IPS-NIHi11 (cell line): Measurements from ENCODE around the gene SDK1.
"Not testable (repeated sequence)": the region's sequence is repeated elsewhere in the genome, so short reads cannot be mapped to it uniquely, and the experiment has no call there.

Experiments used
- DNase-seq: peaks from one replicate; pipeline ENCODE4 v3.0.0; 2012; ENCODE audit warnings: mixed read lengths, low spot score

Gene SDK1

GRCh38 chr7:4271716-4272015 is 970.6 kb downstream of the SDK1 start:
- DNase-seq, result no peak

GRCh38 chr7:4272141-4272540 is 971.1 kb downstream of the SDK1 start:
- no peak for DNase-seq

- DNase-seq, result no peak
Measured at GRCh38 chr7:4273566-4274230, 972.6 kb downstream of the SDK1 start.

GRCh38 chr7:4274286-4274685 is 973.2 kb downstream of the SDK1 start:
- no peak for DNase-seq

GRCh38 chr7:4277936-4278335 is 976.9 kb downstream of the SDK1 start:
- DNase-seq, result no peak

DNA sequence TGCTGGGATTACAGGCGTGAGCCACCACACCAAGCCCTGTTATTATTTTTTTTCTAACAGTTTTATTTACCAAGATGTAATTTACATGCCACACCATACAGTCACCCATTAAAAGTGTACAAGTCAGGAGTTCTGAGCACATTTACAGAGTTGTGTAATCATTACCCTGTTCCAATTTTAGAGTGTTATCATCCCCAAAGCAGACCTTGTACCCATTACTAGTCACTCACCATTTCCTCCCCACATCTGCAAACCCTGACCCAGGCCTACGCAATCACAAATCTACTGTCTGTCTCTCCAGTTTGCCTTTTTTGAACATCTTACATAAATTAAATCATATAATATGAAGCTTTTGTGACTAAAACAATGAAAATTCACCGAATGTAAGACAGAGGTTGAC is 978.2 kb downstream of the SDK1 start:
- no peak for DNase-seq

DNA sequence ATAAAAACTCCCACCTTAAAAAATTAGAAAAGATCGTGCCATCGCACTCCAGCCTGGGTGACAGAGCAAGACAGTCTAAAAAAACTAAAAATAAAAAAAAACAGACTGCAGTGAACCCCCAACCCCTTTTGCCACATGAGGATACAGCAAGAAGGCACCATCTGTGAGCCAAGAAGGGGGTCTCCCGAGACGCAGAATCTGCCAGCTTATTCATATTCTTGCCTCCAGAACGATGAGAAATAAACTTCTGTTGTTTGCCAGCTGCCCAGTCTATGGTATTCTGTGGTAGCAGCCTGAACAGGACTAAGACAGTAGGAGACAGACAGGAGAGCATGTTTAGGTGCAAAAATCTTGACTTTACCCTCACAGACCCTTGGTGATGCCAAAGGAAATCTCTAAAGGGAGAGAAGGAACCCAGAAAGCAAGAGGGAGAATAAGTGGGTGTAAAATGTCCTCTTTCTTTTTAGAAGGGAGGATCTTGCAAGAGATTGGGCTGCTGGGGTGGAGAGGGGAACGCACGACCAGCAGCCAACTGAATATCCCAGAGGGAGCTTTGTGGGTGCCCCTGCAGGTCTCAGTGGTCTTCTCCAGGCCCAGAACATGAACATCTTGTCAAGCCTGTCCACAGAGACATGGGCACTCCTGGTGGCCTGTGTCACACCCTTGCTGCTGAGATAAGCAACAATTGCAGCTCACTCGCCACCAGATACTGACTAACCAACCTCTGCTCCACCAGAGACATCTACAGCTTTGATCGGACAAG is 980.4 kb downstream of the SDK1 start:
- DNase-seq, result no peak

DNA sequence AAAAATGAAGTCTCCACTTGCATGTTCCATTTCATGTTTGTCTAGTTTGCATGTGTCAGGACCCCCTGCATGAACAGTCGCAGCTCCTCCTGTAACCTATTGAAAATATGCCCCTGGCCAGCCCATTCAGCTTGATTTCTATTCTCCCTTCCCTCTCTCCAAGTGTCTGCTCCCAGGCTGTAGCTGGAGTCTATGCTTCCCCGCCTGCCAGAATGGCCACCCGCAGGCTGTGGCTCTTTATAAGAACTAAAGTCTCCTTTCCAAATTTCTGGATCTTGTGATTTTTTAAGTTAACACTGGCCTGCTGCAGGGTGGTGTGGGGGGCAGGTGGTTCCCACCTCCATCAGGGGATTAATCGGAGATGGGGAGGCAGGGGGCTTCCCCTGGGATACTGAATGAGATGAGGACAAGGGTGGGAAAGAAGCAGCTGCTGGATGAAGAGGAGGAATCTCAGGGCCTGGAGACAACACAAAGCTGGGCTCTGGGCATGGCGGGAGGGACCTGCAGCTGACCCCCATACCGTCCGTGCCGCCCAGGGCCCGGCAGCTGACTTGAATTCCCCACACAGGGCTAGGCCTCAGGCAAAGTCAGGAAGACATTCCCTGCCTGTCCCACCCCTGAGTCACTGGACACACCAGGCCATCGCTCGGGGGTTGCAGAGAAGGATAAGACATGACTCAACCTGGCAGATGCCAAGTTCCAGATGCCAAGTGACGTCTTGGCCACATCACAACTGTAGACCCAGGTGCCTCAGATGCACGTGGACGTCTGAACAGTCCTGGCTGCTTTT is 981.6 kb downstream of the SDK1 start:
- DNase-seq, result no peak

DNA sequence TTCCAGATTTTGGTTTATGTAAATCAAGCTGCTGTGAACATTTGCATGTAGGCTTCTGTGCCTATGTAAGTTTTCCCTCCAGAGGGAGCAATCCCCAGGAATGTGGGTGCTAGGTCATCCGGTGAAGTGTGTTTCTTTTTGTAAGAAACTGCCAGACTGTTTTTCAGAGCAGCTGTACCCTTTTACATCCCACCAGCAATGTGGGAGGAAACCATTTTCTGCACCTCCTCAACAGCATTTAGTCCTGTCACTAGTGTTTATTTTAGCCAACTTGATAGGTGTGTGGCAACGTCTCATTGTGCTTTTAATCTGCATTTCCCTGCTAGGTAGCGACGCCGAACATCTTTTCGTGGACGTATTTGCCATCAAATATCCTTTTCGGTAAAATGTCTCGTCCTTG is 985.3 kb downstream of the SDK1 start:
- DNase-seq, result no peak

- no peak for DNase-seq
Measured at GRCh38 chr7:4288791-4289394, 987.8 kb downstream of the SDK1 start.

- DNase-seq, result no peak
Measured at GRCh38 chr7:4297165-4297917, 996.3 kb downstream of the SDK1 start.

DNA sequence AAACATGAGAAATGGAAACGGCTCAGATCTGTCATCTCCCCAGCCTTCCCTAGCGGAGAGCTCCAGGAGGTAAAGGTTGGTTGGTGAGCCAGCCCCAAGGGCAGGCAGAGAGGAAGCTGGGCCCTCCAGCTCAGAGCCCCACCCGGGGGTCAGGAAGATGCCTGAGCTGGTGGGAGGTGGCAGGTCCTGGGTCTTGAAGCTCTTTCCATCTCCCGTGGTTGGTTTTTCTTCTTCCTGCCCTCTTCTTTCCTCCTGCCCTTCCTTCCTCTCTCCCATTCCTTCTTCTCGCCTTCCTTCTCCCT is 996.8 kb downstream of the SDK1 start:
- no peak for DNase-seq

DNA sequence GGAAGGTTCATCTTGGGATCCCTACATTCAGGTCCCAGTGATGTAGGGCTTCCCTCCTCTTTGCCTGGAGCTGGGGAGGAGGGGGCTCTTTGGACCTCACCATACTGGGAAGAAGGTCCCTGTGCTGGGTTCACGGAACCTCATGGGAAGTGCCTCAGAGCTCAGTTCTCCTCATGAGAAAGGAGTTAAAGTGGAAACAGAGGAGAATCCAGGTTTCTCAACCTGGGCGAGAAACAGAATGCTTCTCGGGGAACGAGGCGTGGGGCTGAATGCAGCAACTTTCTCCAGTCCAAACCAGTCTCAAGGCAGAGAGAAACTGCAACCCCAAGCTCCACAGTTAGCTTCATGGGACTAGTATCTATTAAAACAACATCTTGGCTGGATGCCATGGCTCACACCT is 998.4 kb downstream of the SDK1 start:
- no peak for DNase-seq

DNA sequence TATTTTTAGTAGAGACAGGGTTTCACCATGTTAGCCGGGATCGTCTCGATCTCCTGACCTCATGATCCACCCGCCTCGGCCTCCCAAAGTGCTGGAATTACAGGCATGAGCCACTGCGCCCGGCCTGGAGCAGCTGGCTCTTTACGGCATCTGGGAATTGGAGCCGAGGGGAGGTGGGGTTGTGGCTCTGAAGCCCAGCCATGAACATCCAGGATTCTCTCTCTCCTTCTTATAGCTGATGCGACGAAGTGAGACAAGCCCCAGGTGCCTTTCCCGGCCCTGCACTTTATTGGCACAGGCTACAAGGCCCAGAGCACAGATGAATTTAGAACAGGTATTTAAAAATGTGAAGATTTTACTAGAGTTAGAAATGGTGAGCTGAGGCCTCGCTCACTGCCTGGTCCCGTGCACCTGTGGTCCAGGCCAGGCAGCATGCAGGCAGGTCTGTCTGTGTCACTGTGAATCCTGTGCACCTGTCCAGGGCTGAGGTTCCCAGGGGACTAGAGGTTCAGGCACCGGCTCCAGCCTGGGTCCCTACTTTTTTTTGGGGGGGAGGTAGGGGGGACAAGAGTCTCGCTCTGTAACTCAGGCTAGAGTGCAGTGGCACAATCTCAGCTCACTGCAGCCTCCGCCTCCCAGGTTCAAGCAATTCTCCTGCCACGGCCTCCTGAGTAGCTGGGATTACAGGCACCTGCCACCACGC is 1001.3 kb downstream of the SDK1 start:
- DNase-seq, result no peak

DNA sequence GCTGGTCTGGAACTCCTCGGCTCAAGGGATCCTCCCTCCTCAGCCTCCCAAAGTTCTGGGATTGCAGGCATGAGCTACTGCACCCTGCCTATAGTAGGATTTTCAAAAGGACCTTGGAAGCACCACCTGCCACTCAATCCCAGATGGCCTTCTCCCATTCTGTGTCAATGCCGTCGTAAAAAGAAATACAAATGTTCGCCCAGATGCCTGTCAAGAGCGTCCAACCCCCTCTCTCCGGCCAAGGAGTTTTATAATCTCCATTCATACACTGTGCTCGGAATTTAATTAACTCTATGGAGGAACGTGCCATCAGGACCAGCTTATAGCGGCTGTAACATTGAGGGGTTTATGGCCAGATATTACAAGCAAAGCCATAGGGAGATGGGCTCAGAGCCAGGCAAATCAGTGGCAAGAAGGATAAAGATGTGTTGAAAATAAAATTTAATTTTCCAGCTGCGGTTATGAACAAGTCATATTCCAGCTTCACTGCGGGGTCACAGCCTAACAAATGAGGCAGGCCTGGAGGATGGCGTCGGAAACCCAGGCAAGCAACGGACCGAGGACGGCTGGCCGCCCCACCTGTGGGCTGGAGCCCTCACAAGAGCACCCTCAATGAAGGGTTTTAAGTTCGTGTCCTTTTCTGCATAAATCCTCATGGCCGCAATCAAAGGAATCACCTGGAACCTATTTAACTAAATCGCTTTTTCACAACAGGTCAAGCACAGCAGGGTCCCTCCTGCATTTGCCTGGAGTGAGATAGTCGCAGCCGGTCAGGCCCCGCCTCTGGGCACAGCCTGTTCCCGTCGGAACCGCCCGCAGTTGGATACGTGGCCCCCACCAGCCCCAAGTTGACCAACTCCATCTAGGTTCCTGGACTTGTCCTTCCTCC is 1006.5 kb downstream of the SDK1 start:
- peak; percentile 67 for DNase-seq

DNA sequence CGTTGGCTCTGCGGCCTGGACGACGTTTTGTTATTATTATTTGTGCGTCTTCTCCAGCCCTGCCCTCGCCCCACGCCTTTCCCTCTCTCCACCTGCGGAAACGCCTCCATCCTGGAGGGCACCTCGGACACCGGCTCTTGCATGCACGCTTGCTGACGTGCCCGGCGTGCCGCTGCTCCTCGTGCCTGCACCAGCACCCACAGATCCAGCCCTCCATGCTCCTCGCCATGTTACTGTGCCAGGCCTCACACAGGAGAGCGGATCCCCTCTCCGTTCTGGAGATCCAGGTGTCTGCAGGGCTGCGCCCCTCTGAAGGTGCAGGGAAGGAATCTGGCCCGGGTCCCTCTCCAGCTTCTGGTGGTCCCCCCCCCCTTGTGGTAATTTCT is 1007.1 kb downstream of the SDK1 start:
- no peak for DNase-seq

DNA sequence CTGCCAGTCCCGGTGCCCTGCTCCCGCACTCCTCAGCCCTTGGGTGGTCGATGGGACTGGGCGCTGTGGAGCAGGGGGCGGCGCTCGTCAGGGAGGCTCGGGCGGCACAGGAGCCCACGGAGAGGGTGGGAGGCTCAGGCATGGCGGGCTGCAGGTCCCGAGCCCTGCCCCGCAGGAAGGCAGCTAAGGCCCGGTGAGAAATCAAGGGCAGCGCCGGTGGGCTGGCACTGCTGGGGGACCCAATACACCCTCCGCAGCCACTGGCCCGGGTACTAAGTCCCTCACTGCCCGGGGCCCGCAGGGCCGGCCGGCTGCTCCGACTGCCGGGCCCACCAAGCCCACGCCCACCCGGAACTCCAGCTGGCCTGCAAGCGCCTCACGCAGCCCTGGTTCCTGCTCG is 1012.9 kb downstream of the SDK1 start:
- DNase-seq, result not testable (repeated sequence)

DNA sequence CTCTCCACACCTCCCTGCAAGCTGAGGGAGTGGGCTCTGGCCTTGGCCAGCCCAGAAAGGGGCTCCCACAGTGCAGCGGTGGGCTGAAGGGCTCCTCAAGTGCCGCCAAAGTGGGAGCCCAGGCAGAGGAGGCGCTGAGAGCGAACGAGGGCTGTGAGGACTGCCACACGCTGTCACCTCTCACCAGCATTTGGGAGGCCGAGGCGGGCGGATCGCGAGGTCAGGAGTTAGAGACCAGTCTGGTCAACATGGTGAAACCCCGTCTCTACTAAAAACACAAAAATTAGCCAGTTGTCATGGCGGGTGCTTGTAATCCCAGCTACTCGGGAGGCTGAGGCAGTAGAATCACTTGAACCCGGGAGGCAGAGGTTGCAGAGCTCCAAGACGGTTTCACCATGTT is 1013.3 kb downstream of the SDK1 start:
- DNase-seq, result not testable (repeated sequence)
